Adrenal gland (tissue), 12 donors: Measurements from ENCODE around the gene GPATCH2. TPM values are rescaled to one million over a fixed set of nuclear protein-coding genes. Genes with fewer than 3 reads are reported as not detected.

Experiments
- DNase-seq, 7 donors: peaks; one replicate each; pipeline ENCODE4 v3.0.0-alpha.2; 2019 to 2020
- H3K27ac ChIP-seq, 5 donors: fragments of 200-600 bp; sonication (generic) in 4 of 5; 1 replicate in 3 of 5; 2 replicates in 2 of 5; pipeline versions ENCODE4 v1.5.1 to v1.8.0; 2016 to 2020; ENCODE audit warnings: mild to moderate bottlenecking in 1 of 5
- H3K27me3 ChIP-seq: fragments of 200-600 bp; 2 replicates; pipeline ENCODE4 v1.8.0; 2021
- H3K36me3 ChIP-seq, 2 donors: fragments of 200-600 bp; replicated peaks in 1 of 2; 1 replicate in 1 of 2; 2 replicates in 1 of 2; pipeline versions ENCODE4 v1.5.1 to v1.8.0; 2018 to 2022
- H3K4me1 ChIP-seq, 2 donors: fragments of 200-600 bp; replicated peaks in 1 of 2; 1 replicate in 1 of 2; 2 replicates in 1 of 2; pipeline versions ENCODE4 v1.5.1 to v1.8.0; 2018 to 2021
- H3K4me3 ChIP-seq, 4 donors: fragments of 200-600 bp; sonication (generic) in 3 of 4; one replicate each; pipeline ENCODE4 v1.5.1; 2016 to 2018
- H3K9me3 ChIP-seq, 3 donors: fragments of 200-600 bp; sonication (generic) in 1 of 3; replicated peaks in 1 of 3; 1 replicate in 2 of 3; 2 replicates in 1 of 3; pipeline versions ENCODE4 v1.5.1 to v1.8.0; 2016 to 2021
- POLR2A ChIP-seq, 2 donors: fragments of 450-650 bp; IDR thresholded peaks; one replicate each; pipeline ENCODE4 v1.6.1; 2017; ENCODE audit warnings: antibody characterized with exemption in 2 of 2, mild to moderate bottlenecking in 2 of 2, moderate library complexity in 1 of 2
- WGBS, 4 donors: extraction: QIAGEN DNeasy Blood & Tissue Kit in 2 of 4; methylation state at CpG; one replicate each; pipeline versions ENCODE4 v1.1.5 to v1.1.7; 2013 to 2017; 5-methylcytosine and 5-hydroxymethylcytosine counted together
- intact Hi-C, 2 donors: fragments of 100-400 bp; cut with DNase I; formaldehyde crosslinking; loops; one replicate each; pipeline versions ENCODE4 v1.14.1 to v1.15.0; 2022 to 2023
- polyA plus RNA-seq, 3 donors: library from polyadenylated mRNA; stranded (reverse); fragments of 200-250 nt in 2 of 3; fragments of 350-450 nt in 1 of 3; fragmentation: Illumina TruSeq in 1 of 3; extraction: RNeasy Lipid Tissue Mini Kit (QIAGEN cat#74804) in 1 of 3; gene quantifications; one replicate each; pipeline ENCODE4 v1.2.3, GENCODE V29; 2013 to 2014
- total RNA-seq, 9 donors: library from RNA; depleted of rRNA in 4 of 9; stranded (reverse); fragments of >200 nt in 4 of 9; fragments of 120-200 nt in 1 of 9; fragmentation: NEBNext Ultra II Directional in 1 of 9; extraction: Animal tissue kit (Norgen Biotek cat#: 25700) in 1 of 9; gene quantifications; one replicate each; pipeline versions ENCODE4 v1.1.0 to v1.2.4, GENCODE V29; 2013 to 2023
- TF ChIP-seq, protein P1 (sequence below), 6 experiments: fragments of 450-650 bp in 4 of 6; fragments of 200-600 bp in 2 of 6; sonication (generic) in 1 of 6; IDR thresholded peaks; 1 replicate in 5 of 6; 2 replicates in 1 of 6; pipeline versions ENCODE4 v1.5.1 to v1.8.0; 2016 to 2021; ENCODE audit warnings: antibody characterized with exemption in 6 of 6, mild to moderate bottlenecking in 2 of 6, moderate library complexity in 1 of 6
- donor health status: healthy with polysubstance abuse.
- donor health status: Bipolar disorder and iron deficiency.
- donor health status: DM: yes; HTN: yes; CAD: no.
- donor health status: DM: no; HTN: no; CAD: no.
- donor health status: DM: no; HTN: no; CAD: no.
- donor health status: DM: yes; HTN: yes; CAD: no.

Gene GPATCH2
- total and polyA plus RNA-seq, 12 donors = 4.0 to 29.3 (median 10.7) TPM

- Histone ChIP-seq H3K36me3 (no peaks in the 10 kb centered on the region), H3K27ac (no peak overlapping the region), H3K27me3 (no peaks in the 10 kb centered on the region), H3K9me3 (no peaks in the 10 kb centered on the region), H3K4me1 (no peaks in the 10 kb centered on the region), H3K4me3 (no peak overlapping the region)
- WGBS, 4 donors = 78 to 91% (median 86%) methylated on average over 2 of the region's 2 CpGs
- DNase-seq = no peak
- intact Hi-C loops = no loop called here
- TF ChIP-seq, protein P1, sequence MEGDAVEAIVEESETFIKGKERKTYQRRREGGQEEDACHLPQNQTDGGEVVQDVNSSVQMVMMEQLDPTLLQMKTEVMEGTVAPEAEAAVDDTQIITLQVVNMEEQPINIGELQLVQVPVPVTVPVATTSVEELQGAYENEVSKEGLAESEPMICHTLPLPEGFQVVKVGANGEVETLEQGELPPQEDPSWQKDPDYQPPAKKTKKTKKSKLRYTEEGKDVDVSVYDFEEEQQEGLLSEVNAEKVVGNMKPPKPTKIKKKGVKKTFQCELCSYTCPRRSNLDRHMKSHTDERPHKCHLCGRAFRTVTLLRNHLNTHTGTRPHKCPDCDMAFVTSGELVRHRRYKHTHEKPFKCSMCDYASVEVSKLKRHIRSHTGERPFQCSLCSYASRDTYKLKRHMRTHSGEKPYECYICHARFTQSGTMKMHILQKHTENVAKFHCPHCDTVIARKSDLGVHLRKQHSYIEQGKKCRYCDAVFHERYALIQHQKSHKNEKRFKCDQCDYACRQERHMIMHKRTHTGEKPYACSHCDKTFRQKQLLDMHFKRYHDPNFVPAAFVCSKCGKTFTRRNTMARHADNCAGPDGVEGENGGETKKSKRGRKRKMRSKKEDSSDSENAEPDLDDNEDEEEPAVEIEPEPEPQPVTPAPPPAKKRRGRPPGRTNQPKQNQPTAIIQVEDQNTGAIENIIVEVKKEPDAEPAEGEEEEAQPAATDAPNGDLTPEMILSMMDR (IDR thresholded peaks at IDR 0.05) = no peak
- TF ChIP-seq POLR2A (IDR thresholded peaks at IDR 0.05) = no peak
Observed at GRCh38 chr1:217569021-217569420, 61.9 kb downstream of the GPATCH2 start.

DNA sequence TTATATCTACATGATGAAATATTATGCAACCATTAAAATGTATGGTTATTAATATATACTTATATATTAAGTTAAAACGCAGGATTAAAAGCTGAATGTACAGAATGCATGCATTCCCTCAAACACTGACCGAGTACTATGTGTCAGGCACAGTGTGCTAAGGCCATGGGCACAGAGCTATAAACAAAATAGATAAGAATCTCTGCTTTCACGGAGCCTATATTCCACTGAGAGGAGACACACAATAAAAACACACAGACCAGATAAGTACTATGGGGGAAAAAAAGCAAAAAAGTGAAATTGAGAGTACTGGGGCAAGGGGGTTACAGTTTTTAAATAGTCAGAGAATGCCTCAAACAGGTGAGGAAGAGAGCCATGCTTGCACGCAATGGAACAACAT is 62.7 kb downstream of the GPATCH2 start:
- intact Hi-C loops = no loop called here
- Histone ChIP-seq H3K4me3 (no peak overlapping the region), H3K9me3 (no peaks in the 10 kb centered on the region), H3K27ac (no peak overlapping the region), H3K27me3 (no peaks in the 10 kb centered on the region), H3K4me1 (no peaks in the 10 kb centered on the region), H3K36me3 (no peaks in the 10 kb centered on the region)
- no peak for TF ChIP-seq POLR2A (IDR thresholded peaks at IDR 0.05)
- TF ChIP-seq, protein P1 (IDR thresholded peaks at IDR 0.05) = no peak
- DNase-seq = no peak
- WGBS, 4 donors = 88 to 96% (median 91%) methylated on average over 4 of the region's 4 CpGs

- 91 to 94% (median 93%) methylated on average over 3 of the region's 3 CpGs for WGBS, 4 donors
- intact Hi-C loops = no loop called here
- Histone ChIP-seq H3K4me1 (no peaks in the 10 kb centered on the region), H3K27me3 (no peaks in the 10 kb centered on the region), H3K4me3 (no peak overlapping the region), H3K9me3 (no peaks in the 10 kb centered on the region), H3K27ac (no peak overlapping the region), H3K36me3 (no peaks in the 10 kb centered on the region)
- TF ChIP-seq, protein P1 (IDR thresholded peaks at IDR 0.05) = no peak
- TF ChIP-seq POLR2A (IDR thresholded peaks at IDR 0.05) = no peak
- no peak for DNase-seq
Observed at GRCh38 chr1:217564833-217565232, 66.1 kb downstream of the GPATCH2 start.

DNA sequence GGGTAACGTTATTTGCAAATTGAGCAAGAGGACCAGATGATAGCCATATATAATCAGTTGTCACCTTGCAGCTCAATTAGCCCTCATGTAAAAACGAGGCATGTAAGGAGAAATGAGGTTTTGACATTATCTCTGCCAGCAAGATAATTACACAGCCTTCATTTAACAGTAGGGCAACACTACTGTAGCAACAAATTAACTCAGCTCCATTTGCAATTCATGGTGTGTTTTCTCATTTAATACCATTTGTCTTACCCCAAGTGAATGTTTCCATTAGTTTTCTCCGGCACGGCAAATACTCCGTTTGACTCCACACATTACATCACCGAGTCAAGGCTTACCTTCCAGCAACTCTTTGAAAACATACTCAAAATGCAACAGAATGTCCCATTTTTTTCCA is 66.7 kb downstream of the GPATCH2 start:
- Histone ChIP-seq H3K27ac (no peak overlapping the region), H3K4me1 (no peaks in the 10 kb centered on the region), H3K9me3 (no peaks in the 10 kb centered on the region), H3K27me3 (no peaks in the 10 kb centered on the region), H3K36me3 (no peaks in the 10 kb centered on the region), H3K4me3 (no peak overlapping the region)
- intact Hi-C loops = no loop called here
- TF ChIP-seq, protein P1 (IDR thresholded peaks at IDR 0.05) = no peak
- TF ChIP-seq POLR2A (IDR thresholded peaks at IDR 0.05) = no peak
- no peak for DNase-seq
- 79 to 96% (median 90%) methylated on average over 6 of the region's 6 CpGs for WGBS, 4 donors
